ENCODE data around the gene THSD1.
"Not testable (repeated sequence)": the region's sequence is repeated elsewhere in the genome, so short reads cannot be mapped to it uniquely, and the experiment has no call there.

THSD1 gene

GRCh38 chr13:52408071-52408658 is 2.2 kb upstream of the THSD1 start:
- DNase-seq, result not testable (repeated sequence)

GRCh38 chr13:52407436-52407835 is 1.5 kb upstream of the THSD1 start:
- not testable (repeated sequence) for DNase-seq

- DNase-seq, result no peak
Observed at GRCh38 chr13:52406629-52407028, 657 bp upstream of the THSD1 start.

GRCh38 chr13:52405369-52405766 is 604 bp downstream of the THSD1 start:
- no peak for DNase-seq

- no peak for DNase-seq
Observed at GRCh38 chr13:52399708-52400107, 6.3 kb downstream of the THSD1 start.

GRCh38 chr13:52399046-52399445 is 6.9 kb downstream of the THSD1 start:
- no peak for DNase-seq

GRCh38 chr13:52395704-52396103 is 10.3 kb downstream of the THSD1 start:
- DNase-seq, result no peak

GRCh38 chr13:52394586-52394985 is 11.4 kb downstream of the THSD1 start:
- DNase-seq, result no peak

GRCh38 chr13:52393572-52394357 is 12.2 kb downstream of the THSD1 start:
- no peak for DNase-seq

GRCh38 chr13:52387721-52388120 is 18.3 kb downstream of the THSD1 start:
- DNase-seq, result no peak

GRCh38 chr13:52385870-52386269 is 20.1 kb downstream of the THSD1 start:
- no peak for DNase-seq

GRCh38 chr13:52383366-52383765 is 22.6 kb downstream of the THSD1 start:
- DNase-seq, result no peak

GRCh38 chr13:52378312-52378711 is 27.7 kb downstream of the THSD1 start:
- DNase-seq, result no peak

- no peak for DNase-seq
Observed at GRCh38 chr13:52377898-52378297, 28.1 kb downstream of the THSD1 start.

GRCh38 chr13:52374873-52375411 is 31.0 kb downstream of the THSD1 start:
- no peak for DNase-seq

- no peak for DNase-seq
Observed at GRCh38 chr13:52374389-52374788, 31.6 kb downstream of the THSD1 start.

GRCh38 chr13:52373277-52373676 is 32.7 kb downstream of the THSD1 start:
- not testable (repeated sequence) for DNase-seq

GRCh38 chr13:52371736-52372247 is 34.2 kb downstream of the THSD1 start:
- DNase-seq, result no peak

- DNase-seq, result no peak
Observed at GRCh38 chr13:52366291-52366690, 39.7 kb downstream of the THSD1 start.

GRCh38 chr13:52362169-52362887 is 43.6 kb downstream of the THSD1 start:
- DNase-seq, result not testable (repeated sequence)

- DNase-seq, result no peak
Observed at GRCh38 chr13:52361225-52361624, 44.7 kb downstream of the THSD1 start.

- DNase-seq, result no peak
Observed at GRCh38 chr13:52359534-52359933, 46.4 kb downstream of the THSD1 start.

GRCh38 chr13:52356327-52356726 is 49.6 kb downstream of the THSD1 start:
- DNase-seq, result no peak

All from KG1 (cell line).